HUES64 (cell line): ENCODE data around the gene FNIP1.
"Not testable (repeated sequence)": the region's sequence is repeated elsewhere in the genome, so short reads cannot be mapped to it uniquely, and the experiment has no call there.

Source experiments
- H3K27ac ChIP-seq: 2 replicates; pipeline ENCODE4 v1.7.0; 2013; ENCODE audit warnings: low read depth, low read length, inconsistent platforms
- H3K27me3 ChIP-seq: 2 replicates; pipeline ENCODE4 v1.6.1; 2013; ENCODE audit warnings: mild to moderate bottlenecking, low read length; ENCODE audit not compliant: insufficient read depth
- H3K36me3 ChIP-seq: 2 replicates; pipeline ENCODE4 v1.6.1; 2013; ENCODE audit warnings: mild to moderate bottlenecking, low read length; ENCODE audit not compliant: insufficient read depth
- H3K4me1 ChIP-seq: 2 replicates; pipeline ENCODE4 v1.6.1; 2013; ENCODE audit warnings: mild to moderate bottlenecking, low read length, moderate library complexity; ENCODE audit not compliant: insufficient read depth
- H3K4me3 ChIP-seq: 2 replicates; pipeline ENCODE4 v1.5.1; 2013; ENCODE audit warnings: mild to moderate bottlenecking, low read length, moderate library complexity
- H3K9ac ChIP-seq: 2 replicates; pipeline ENCODE4 v1.6.1; 2013; ENCODE audit warnings: mild to moderate bottlenecking, low read depth, low read length
- H3K9me3 ChIP-seq: 2 replicates; pipeline ENCODE4 v1.6.1; 2013; ENCODE audit warnings: low read depth, low read length; ENCODE audit not compliant: insufficient read depth
- WGBS: fragments of 150-250, 120-280 bp; methylation state at CpG from one replicate; pipeline ENCODE4 v1.1.7; 2013; ENCODE audit warnings: missing lambda C conversion rate; 5-methylcytosine and 5-hydroxymethylcytosine counted together

The FNIP1 gene

GRCh38 chr5:131605086-131605485, 191.7 kb downstream of the FNIP1 start:
- H3K9ac ChIP-seq = no peak overlapping the region
- H3K36me3 ChIP-seq = peaks cover 22% of the 10 kb centered on the region
- H3K4me3 ChIP-seq = no peak overlapping the region
- H3K9me3 ChIP-seq = no peaks in the 10 kb centered on the region
- 93% methylated on average over 1 of the region's 2 CpGs for WGBS
- H3K27me3 ChIP-seq = no peaks in the 10 kb centered on the region
- no peak overlapping the region for H3K27ac ChIP-seq
- H3K4me1 ChIP-seq = peaks cover 13% of the 10 kb centered on the region

GRCh38 chr5:131595088-131596033, 201.5 kb downstream of the FNIP1 start:
- Histone ChIP-seq H3K9ac (no peak overlapping the region), H3K27me3 (no peaks in the 10 kb centered on the region), H3K36me3 (peaks cover 4% of the 10 kb centered on the region; the same call in 1 of the 2 replicates), H3K9me3 (peaks cover 6% of the 10 kb centered on the region; the same call in 1 of the 2 replicates), H3K27ac (no peak overlapping the region), H3K4me3 (no peak overlapping the region), H3K4me1 (no peaks in the 10 kb centered on the region)
- WGBS = 91% methylated on average over 7 of the region's 8 CpGs

- 92% methylated on average over 2 of the region's 2 CpGs for WGBS
- Histone ChIP-seq H3K27ac (no peak overlapping the region), H3K9ac (no peak overlapping the region), H3K4me3 (no peak overlapping the region), H3K9me3 (peaks cover 6% of the 10 kb centered on the region; the same call in 1 of the 2 replicates), H3K4me1 (no peaks in the 10 kb centered on the region), H3K36me3 (peaks cover 4% of the 10 kb centered on the region; the same call in 1 of the 2 replicates), H3K27me3 (no peaks in the 10 kb centered on the region)
These were observed 202.9 kb downstream of the FNIP1 start for GRCh38 chr5:131593921-131594320.

GRCh38 chr5:131593436-131593835, 203.4 kb downstream of the FNIP1 start:
- H3K27me3 ChIP-seq, H3K9me3 ChIP-seq, H3K9ac ChIP-seq, H3K36me3 ChIP-seq, H3K4me3 ChIP-seq, H3K27ac ChIP-seq, H3K4me1 ChIP-seq: not testable (repeated sequence)
- WGBS = 95% methylated on average over 2 of the region's 2 CpGs
